ENCODE data around the gene GRAMD1B.
A peak's percentile ranks its signal among the peaks of the same experiment; 100 is the strongest.

Gene GRAMD1B

DNA sequence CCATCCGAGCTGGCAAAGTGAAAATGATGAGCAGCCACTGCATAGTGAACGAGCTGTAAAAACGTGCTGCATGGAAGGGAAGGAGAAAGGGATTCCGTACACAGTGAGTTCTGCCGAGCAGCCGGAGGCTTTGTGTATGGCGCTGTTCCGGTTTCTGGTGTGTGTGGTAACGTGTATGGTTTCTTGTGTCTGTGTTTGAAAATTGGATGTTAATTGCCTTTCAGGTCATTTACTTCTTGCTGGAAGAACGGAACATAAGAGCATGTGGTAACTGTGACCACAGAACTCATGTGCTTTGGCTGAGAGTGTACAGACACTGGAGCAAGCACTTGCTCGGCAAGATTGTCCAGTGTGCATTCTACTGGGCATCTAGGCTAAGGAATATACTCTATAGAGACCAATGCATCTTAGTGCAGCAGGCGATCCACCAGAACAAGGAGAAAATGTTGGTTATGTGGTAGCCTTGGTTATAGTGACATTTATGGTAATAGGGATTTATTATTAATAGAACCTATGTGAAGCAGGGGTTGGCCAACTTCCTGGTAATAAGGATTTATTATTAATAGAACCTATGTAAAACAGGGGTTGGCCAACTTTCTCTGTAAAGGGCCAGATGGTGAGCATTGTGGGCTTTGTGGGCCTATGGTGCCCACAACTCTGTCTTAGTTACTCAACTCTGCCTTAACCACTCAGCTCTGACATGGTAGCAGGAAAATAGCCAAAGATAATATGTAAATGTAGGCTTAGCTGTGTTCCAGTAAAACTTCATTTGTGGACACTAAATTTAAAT, 49.2 kb downstream of the GRAMD1B start:
- in situ Hi-C loops (cut with HindIII; ENCODE audit: low sequenced_read_pairs): no loop called here
- no peak overlapping the region for H3K4me3 ChIP-seq (ENCODE audit: low read depth, low read length)
- TF ChIP-seq, protein P1, sequence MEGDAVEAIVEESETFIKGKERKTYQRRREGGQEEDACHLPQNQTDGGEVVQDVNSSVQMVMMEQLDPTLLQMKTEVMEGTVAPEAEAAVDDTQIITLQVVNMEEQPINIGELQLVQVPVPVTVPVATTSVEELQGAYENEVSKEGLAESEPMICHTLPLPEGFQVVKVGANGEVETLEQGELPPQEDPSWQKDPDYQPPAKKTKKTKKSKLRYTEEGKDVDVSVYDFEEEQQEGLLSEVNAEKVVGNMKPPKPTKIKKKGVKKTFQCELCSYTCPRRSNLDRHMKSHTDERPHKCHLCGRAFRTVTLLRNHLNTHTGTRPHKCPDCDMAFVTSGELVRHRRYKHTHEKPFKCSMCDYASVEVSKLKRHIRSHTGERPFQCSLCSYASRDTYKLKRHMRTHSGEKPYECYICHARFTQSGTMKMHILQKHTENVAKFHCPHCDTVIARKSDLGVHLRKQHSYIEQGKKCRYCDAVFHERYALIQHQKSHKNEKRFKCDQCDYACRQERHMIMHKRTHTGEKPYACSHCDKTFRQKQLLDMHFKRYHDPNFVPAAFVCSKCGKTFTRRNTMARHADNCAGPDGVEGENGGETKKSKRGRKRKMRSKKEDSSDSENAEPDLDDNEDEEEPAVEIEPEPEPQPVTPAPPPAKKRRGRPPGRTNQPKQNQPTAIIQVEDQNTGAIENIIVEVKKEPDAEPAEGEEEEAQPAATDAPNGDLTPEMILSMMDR (IDR thresholded peaks at IDR 0.05; ENCODE audit: low read depth, low read length): no peak
- DNase-seq (ENCODE audit: low read depth, low spot score): no peak

- in situ Hi-C loops (cut with HindIII; ENCODE audit: low sequenced_read_pairs): no loop called here
- DNase-seq (ENCODE audit: low read depth, low spot score): no peak
- TF ChIP-seq, protein P1 (IDR thresholded peaks at IDR 0.05; ENCODE audit: low read depth, low read length): no peak
- H3K4me3 ChIP-seq (ENCODE audit: low read depth, low read length): no peak overlapping the region
These were observed 50.3 kb downstream of the GRAMD1B start for GRCh38 chr11:123480290-123480815.

DNA sequence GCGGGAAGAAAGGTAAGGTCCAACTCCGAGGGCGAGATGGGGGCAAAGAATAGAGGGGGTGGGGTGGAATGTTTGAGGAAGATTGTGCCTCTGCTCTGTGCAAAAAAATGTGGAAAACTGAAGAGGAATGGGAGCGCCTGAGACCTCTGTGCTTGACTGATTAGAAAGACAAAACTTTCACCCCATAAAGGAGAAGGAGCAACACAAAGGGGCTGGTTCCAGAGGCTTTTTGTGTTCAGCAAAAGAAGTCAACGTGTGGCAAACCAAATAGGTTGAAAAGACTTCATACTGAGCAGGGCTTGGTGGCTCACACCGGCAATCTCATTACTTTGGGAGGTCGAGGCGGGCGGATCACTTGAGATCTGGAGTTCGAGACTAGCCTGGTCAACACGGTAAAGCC, 50.8 kb downstream of the GRAMD1B start:
- no peak for DNase-seq (ENCODE audit: low read depth, low spot score)
- H3K4me3 ChIP-seq (ENCODE audit: low read depth, low read length): no peak overlapping the region
- in situ Hi-C loops (cut with HindIII; ENCODE audit: low sequenced_read_pairs): no loop called here
- TF ChIP-seq, protein P1 (IDR thresholded peaks at IDR 0.05; ENCODE audit: low read depth, low read length): no peak

DNA sequence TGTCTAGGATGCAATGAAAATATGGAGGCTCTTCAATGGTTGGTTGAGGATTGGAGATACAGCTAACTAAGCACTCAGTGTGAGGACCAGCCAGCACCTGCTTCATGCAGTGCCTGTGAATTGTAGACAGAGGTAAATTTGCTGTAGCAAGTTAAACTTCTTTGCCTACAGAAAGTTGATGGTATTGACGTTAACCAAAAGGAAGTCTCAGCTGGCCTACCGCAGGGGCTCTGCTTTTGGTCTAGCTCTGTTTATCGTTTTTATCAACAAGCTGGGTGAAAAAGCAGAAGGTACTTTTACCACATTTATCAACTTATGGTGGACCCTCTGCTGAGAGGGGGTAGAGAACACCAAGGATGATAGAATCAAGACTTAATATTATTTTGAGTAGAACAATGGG, 51.6 kb downstream of the GRAMD1B start:
- TF ChIP-seq, protein P1 (IDR thresholded peaks at IDR 0.05; ENCODE audit: low read depth, low read length): no peak
- no peak overlapping the region for H3K4me3 ChIP-seq (ENCODE audit: low read depth, low read length)
- DNase-seq (ENCODE audit: low read depth, low spot score): no peak
- in situ Hi-C loops (cut with HindIII; ENCODE audit: low sequenced_read_pairs): no loop called here

- in situ Hi-C loops (cut with HindIII; ENCODE audit: low sequenced_read_pairs): no loop called here
- no peak overlapping the region for H3K4me3 ChIP-seq (ENCODE audit: low read depth, low read length)
- TF ChIP-seq, protein P1 (IDR thresholded peaks at IDR 0.05; ENCODE audit: low read depth, low read length): no peak
- no peak for DNase-seq (ENCODE audit: low read depth, low spot score)
These were observed 52.1 kb downstream of the GRAMD1B start for GRCh38 chr11:123482218-123482617.

- DNase-seq (ENCODE audit: low read depth, low spot score): peak; percentile 23
- in situ Hi-C loops (cut with HindIII; ENCODE audit: low sequenced_read_pairs): no loop called here
- TF ChIP-seq, protein P1 (IDR thresholded peaks at IDR 0.05; ENCODE audit: low read depth, low read length): no peak
- no peak overlapping the region for H3K4me3 ChIP-seq (ENCODE audit: low read depth, low read length)
These were observed 53.0 kb downstream of the GRAMD1B start for GRCh38 chr11:123483058-123483457.
